Panc1 (cell line): ENCODE results near the gene DDX10.

ENCODE experiments used
- POLR2AphosphoS5 ChIP-seq: IDR thresholded peaks from 2 replicates; pipeline ENCODE4 v1.6.1; 2012; ENCODE audit warnings: mild to moderate bottlenecking, low read depth, low read length, moderate library complexity
- SIN3A ChIP-seq: IDR thresholded peaks from 2 replicates; pipeline ENCODE4 v1.6.1; 2012; ENCODE audit warnings: low read depth, mild to moderate bottlenecking, low read length, moderate library complexity, borderline replicate concordance; ENCODE audit not compliant: insufficient read depth
- TF ChIP-seq, protein P1 (sequence below): fragments of 450-650 bp; IDR thresholded peaks from 2 replicates; pipeline ENCODE4 v1.5.1; 2017; ENCODE audit warnings: mild to moderate bottlenecking
- TF ChIP-seq, protein P2 (sequence below), 2 experiments: IDR thresholded peaks; 2 replicates each; pipeline ENCODE4 v1.6.1; 2011 to 2012; ENCODE audit warnings: low read depth in 2 of 2, control low read depth in 1 of 2, low read length in 1 of 2, mild to moderate bottlenecking in 1 of 2, moderate library complexity in 1 of 2; ENCODE audit not compliant: insufficient read depth in 1 of 2

DNA sequence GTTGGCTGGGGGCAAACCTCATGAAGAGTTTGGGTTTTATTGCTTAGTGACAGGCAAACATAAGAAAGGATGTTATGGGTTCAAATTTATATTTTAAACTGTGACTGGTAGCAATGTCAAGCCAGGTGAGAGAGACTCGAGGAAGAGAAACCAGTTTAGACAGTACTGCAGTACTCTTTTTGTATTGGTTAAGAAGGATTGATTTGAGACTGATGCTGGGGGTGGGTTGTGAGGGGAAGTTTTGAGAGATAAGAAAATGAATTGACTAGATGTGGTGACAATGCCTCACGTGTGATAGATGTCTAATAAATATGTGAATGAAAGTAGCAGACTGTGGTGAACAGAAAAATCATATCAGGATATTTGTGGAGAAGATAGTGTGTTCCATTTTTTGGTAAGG lies 142.4 kb downstream of the DDX10 start:
- TF ChIP-seq, protein P1, sequence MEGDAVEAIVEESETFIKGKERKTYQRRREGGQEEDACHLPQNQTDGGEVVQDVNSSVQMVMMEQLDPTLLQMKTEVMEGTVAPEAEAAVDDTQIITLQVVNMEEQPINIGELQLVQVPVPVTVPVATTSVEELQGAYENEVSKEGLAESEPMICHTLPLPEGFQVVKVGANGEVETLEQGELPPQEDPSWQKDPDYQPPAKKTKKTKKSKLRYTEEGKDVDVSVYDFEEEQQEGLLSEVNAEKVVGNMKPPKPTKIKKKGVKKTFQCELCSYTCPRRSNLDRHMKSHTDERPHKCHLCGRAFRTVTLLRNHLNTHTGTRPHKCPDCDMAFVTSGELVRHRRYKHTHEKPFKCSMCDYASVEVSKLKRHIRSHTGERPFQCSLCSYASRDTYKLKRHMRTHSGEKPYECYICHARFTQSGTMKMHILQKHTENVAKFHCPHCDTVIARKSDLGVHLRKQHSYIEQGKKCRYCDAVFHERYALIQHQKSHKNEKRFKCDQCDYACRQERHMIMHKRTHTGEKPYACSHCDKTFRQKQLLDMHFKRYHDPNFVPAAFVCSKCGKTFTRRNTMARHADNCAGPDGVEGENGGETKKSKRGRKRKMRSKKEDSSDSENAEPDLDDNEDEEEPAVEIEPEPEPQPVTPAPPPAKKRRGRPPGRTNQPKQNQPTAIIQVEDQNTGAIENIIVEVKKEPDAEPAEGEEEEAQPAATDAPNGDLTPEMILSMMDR = no peak
- TF ChIP-seq SIN3A (no peak), POLR2AphosphoS5 (no peak)
- TF ChIP-seq, protein P2, sequence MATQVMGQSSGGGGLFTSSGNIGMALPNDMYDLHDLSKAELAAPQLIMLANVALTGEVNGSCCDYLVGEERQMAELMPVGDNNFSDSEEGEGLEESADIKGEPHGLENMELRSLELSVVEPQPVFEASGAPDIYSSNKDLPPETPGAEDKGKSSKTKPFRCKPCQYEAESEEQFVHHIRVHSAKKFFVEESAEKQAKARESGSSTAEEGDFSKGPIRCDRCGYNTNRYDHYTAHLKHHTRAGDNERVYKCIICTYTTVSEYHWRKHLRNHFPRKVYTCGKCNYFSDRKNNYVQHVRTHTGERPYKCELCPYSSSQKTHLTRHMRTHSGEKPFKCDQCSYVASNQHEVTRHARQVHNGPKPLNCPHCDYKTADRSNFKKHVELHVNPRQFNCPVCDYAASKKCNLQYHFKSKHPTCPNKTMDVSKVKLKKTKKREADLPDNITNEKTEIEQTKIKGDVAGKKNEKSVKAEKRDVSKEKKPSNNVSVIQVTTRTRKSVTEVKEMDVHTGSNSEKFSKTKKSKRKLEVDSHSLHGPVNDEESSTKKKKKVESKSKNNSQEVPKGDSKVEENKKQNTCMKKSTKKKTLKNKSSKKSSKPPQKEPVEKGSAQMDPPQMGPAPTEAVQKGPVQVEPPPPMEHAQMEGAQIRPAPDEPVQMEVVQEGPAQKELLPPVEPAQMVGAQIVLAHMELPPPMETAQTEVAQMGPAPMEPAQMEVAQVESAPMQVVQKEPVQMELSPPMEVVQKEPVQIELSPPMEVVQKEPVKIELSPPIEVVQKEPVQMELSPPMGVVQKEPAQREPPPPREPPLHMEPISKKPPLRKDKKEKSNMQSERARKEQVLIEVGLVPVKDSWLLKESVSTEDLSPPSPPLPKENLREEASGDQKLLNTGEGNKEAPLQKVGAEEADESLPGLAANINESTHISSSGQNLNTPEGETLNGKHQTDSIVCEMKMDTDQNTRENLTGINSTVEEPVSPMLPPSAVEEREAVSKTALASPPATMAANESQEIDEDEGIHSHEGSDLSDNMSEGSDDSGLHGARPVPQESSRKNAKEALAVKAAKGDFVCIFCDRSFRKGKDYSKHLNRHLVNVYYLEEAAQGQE (IDR thresholded peaks at IDR 0.05; ENCODE audit: insufficient read depth in 1 of 2, low read depth in 2 of 2, low read length in 1 of 2) = no peak
